NCI-H526 treated with DMSO at 0.1 percent for 48 hours (cell line): Measurements from ENCODE around the gene CACNA2D1.
A peak's percentile ranks its signal among the peaks of the same experiment; 100 is the strongest.
"Not testable (repeated sequence)": the region's sequence is repeated elsewhere in the genome, so short reads cannot be mapped to it uniquely, and the experiment has no call there.

Experiments
- DNase-seq: peaks from one replicate; lab custom pipeline; 2025; lab: John Stamatoyannopoulos, UW

CACNA2D1 gene

DNA sequence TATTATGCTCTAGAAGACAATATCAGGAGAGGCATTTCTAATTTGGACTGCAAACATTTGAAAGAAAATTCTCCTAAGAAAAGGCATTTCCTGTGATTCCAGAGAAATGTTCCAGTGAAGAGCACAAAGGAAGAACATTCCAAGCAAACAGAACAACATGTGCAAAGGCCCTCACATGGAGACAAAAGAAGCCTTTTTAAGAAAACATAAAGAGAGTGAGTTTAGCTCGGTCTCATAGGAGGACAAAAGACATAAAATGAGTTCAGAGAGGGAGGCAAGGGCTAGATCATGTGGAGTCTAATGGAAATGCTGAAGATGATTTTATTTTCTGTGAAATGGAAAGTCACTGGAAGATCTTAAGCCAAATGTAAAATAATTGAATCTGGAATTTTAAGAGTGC lies 404.0 kb downstream of the CACNA2D1 start:
- no peak for DNase-seq

DNA sequence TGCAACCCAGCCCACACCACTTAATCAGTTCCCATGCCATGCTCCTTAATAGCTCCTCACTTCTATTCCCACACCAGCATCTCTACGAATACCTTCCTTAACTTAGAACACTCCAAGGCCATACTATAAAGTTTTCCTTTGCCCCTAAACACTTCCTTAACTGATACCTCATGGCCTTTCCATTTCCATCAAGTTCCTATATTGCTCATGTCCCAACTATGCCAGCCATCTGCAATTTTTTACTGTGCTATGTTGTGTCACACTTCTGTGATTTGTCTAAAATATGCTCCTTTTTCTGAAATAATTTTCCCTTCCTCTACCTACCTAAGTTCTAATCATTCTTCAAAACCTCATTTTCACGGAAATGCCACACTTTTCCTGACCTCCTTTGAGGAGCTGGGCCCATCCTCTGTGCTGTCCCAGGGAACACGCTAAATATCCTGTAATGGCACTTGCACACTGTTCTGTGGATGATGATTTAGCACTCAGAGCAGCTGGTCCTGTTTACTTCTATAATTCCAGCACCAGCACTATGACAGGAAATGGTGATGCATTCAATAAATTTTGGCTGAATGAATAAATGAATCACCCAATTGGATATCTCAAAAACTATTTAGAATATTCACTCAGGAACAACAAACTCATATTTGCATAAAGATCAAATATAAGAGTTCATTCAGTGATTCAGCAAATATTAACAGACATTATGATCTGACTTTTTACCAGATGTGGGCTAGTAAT lies 407.3 kb downstream of the CACNA2D1 start:
- DNase-seq, result no peak

DNA sequence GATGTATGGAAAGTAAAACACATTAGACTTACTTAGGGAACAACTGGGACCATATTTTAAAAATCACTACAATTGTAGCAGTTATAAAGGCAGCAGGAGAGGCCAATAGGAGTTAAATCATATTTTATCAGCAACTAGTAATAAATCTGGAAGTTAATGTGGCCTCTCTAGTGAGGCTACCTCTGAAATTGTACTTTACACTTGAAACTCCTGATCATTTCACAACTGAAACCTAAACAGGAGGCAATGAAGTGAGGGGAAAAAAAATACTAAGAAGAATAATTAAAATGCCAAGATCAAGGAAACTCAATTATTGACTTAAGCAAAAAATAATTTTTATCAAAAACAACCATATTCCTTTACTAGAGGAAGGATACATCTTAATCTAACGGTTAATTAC lies 408.1 kb downstream of the CACNA2D1 start:
- no peak for DNase-seq

DNA sequence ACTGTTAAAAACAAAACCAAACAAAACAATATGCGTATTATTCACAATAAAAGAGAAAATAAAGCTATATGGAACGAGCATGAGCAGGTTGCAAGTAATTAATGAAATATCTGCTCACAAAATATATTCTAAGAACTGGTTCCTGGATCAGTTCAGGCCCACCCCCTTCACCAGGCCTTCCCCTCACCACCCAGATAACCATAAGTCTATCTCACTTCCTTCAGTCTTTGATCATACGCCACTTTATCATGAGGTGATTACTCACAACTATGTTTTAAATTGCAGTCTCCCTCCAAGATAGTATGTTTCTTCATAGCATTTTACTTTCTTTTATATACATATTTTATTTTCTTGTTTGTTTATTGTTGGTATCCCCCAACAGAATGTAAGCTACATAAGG lies 410.7 kb downstream of the CACNA2D1 start:
- no peak for DNase-seq

DNA sequence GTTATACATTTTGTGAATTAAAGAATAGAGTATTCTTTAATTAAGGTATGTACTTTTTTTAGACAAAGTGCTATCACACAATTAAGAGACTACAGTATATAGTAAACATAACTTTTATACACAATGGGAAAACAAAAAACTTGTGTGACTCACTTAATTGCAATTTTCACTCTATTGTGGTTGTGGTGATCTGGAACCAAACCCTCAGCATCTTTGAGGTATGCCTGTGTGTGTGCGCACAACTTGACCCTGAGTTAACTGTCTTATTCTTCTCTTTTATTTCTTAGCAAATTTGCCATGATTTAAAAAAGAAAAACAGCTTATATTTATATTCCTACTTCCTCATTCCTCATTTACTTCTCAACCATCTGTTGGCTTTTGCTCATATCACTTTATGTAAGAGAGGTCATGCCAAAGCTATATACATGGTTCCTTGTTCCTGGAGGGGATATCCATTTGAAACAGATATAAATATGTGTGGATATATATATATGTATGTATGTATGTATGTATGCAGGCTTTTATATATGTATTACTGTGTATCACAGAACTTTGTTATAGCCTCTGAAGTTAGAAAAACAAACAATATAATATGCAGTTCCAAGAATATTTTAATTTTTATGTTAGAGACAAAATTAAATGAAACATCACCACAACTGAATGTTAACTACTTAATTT lies 414.2 kb downstream of the CACNA2D1 start:
- no peak for DNase-seq

DNA sequence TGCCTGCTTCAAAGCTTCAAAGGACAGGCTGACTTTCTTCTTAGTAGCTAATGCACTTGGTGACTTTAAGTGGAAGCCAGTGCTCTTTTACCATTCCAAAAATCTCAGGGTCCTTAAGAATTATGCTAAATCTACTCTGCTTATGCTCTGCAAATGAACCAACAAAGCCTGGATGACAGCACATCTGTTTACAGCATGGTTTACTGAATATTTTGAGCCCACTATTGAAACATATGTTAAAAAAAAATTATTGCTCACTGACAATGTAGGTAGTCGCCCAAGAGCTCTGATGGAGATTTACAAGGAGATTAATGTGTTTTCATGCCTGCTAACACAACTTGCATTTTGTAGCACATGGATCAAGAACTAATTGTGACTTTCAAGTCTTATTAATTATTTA lies 415.5 kb downstream of the CACNA2D1 start:
- DNase-seq, result no peak

DNA sequence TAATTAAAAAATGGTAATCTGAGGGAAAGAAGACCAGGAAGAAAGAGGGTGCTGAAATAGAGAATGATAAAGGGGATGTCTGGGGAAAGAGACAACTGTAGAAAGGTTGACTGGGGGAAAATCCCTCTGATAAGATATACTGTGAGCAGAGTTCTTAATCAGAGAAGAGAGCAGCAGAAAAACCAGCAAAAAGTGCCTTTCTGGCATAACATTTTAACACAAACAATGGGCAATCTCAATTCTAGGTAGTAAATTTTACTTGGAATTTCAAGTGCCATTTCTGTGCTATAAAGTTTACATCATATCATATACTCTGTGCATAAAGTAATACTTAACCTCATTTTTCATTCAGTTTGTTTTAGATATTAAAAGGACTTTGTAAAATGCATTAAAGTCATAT lies 421.9 kb downstream of the CACNA2D1 start:
- DNase-seq, result no peak

DNA sequence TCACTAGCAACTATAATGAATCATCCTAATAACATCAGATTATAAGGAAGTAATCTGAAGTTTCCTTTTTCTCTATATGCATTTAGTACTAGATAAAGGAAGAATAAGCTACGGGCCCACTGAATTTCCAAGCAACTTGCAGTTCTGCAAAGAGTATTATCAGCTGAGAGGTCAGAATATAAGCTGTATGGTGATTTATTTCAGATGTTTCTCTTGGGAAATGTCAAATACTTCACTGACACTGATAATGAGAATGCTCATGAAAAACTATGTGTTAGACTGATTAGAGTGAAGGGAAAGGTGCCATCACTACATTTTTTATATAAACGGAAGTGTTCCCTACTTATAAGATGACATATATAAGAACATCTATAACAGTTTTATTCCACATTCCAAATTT lies 422.5 kb downstream of the CACNA2D1 start:
- no peak for DNase-seq

DNA sequence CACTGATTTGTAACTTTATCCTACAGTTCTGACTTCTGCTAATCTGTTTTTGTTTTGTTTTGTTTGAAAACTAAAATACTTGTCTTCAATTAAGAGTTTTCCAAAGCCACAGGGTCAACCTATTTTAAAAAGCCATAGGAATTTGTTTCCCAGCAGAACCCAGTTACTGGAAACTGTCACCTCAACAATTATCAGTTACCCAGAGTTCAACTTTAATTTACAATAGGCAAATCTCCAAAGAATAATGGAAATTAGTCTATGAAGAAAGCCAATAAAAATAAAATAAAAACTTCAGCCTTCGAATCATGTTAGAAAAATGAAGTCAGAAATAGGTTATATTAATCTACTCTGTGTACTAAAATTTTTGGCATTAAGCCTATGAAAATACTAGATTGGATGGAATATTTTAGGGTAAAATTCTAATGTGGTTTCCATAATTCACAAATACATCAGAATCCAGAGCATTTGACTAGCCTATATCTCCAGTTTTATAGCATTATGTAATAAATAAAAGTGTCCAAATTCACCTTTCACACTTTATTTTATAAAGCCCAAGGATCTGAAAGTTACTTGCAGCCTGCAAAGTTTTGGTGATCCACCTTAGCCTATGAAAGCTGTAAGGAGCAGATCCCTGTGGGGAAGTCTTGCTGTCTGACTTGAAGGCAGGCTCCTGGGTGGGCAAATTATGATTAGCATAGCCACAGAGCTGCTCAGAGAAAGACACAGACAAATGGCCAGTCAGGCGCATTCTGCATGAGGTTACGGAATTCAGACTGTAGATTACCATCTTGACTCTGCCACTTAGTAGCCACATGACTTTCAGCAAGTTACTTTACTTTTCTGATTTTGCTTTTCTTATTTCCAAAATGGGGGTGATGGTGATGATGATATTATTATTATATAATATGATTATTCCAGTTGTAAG lies 423.8 kb downstream of the CACNA2D1 start:
- no peak for DNase-seq

DNA sequence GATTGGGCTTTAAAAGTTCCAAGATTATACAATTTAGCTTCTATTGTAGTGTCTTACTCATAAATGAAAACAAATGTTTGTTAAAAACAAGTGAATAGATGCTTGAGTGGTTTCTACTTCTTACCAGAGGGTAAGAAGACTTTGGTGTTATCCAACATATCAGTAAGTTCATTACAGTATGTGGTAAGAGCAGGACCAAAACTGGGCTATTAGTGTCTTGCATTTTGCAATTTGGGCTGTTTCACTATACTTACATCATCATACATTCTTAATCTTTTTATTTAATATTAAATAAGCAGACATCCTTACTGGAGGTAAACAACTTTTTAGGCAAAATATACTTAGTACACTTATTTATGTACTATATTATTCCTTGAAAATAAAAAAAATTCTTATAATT lies 425.4 kb downstream of the CACNA2D1 start:
- no peak for DNase-seq

DNA sequence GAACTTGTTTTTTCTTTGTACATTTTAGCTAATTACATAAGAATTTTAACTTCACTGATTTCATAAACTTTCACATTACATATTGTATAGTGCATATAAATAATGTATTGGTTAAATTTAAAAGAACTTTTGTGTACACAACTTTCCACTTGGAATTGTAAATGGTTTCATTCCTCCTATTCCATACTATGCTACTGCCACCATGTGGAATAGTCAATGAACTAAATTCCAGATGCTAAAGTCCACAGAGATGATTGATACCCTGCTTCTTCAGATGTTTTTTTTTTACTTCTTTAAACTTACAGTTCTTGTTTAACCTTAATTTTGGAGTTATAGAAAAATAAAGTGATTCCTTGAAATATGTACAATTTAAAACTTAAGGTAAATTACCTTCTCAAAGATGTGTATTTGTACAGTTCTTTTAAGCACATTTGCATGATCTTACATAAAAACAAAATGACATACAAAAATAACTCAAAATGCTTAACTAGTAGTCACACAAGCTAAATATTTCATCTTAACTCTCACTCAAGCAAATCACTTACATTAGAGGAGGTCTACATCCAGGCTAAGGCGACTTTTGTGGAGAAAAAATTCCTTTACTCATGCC lies 426.1 kb downstream of the CACNA2D1 start:
- DNase-seq, result peak; percentile 25

DNA sequence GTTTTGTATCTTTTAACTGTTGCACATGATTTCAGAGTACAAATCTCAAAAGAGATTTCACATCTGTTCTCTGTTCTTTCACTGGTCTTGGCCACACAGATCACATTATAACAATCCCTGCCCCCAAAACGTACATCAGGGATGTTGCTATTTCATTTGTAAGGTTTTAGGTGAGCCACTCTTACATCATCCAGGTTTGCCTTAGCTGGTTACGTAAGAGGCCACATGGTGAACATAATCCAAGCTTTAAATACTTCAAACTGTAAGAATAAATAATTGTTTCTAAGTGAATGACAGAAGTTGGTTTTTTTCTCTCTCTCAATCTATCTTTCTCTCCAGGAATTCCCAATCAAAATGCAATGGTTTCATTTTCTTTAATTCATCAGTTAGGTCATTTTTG lies 427.8 kb downstream of the CACNA2D1 start:
- no peak for DNase-seq

DNA sequence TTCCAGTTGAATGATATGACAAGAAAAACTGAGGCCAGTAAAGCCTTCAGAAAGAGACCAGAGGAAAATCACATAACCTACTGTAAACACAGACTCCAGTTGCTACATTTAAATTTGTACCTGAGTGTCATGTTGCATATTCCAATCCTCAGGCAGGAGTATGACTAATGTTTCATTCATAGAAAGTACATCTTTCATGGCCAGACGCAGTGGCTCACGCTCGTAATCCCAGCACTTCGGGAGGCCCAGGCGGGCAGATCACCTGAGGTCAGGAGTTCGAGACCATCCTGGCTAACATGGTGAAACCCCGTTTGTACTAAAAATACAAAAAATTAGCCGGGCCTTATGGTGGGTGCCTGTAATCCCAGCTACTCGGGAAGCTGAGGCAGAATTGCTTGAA lies 429.0 kb downstream of the CACNA2D1 start:
- not testable (repeated sequence) for DNase-seq

DNA sequence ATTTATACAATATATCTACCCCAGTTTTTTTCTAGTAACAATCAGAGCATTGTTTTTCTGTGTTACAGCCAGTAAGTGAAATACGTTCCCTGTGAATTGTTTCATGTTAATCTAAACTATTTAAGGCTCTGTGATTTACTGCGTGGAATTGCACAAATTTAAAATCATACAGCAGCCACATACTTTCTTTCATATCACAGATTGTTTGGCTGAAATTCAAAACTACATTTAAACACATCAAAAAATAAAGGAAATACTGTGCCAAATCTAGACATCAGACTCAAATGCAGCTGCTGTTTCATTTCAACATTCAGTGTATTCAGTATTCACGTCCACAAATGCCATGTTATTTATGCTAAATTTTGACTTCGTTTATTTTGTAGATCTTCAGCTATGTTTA lies 431.1 kb downstream of the CACNA2D1 start:
- no peak for DNase-seq

DNA sequence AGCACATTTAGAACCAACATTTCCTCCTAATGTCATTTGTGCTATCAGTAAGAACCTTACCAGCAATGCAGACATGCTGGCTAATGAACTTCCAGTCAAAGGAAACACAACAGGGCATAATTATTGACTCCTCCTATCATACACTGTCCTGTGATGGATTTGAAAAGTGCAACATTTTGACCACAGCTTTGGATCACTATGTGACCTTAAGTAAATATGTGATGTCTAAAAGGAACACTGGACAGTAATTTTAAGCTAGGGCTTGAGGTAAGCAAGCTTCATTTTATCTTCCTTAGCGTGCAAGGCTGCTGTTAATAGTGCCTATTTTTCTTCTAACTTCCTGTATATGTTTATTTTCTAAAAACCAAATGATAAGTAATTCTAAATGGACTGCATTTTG lies 433.2 kb downstream of the CACNA2D1 start:
- no peak for DNase-seq

DNA sequence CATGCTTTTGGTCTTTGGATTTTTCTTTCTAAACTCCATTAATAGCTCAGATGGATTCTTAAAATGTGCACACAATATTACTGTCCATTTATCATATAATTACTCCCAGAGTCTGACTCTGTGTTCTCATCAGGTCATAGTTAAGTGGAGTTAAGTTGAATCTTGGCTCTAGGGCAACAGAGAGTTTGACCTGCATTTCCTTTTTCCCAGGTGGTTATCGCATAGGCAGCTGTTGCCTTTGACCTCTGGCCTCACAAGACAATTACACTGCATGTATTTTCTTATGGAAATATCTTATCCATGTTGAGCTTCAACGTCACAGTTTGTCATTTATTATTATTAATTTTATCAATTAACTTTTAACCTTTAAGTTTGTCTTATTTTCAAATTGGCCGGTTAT lies 436.3 kb downstream of the CACNA2D1 start:
- no peak for DNase-seq

DNA sequence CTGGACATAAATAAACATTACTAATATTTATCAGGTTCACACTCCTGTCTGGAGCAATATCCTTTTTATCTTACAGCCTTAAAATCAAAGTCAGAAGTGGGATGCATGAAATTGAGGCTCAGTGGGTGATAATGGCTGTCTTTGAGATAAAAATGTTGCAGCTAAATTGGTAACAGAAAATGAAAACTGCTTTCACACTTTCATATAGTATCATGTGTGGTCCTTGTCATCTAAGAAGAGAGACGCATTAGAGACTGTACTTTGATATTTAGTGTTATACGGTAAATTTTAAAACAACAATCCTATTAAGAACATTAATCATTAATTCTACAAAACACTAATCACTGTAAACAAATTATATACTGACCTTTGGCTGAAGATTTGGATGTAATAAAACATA lies 438.5 kb downstream of the CACNA2D1 start:
- no peak for DNase-seq

DNA sequence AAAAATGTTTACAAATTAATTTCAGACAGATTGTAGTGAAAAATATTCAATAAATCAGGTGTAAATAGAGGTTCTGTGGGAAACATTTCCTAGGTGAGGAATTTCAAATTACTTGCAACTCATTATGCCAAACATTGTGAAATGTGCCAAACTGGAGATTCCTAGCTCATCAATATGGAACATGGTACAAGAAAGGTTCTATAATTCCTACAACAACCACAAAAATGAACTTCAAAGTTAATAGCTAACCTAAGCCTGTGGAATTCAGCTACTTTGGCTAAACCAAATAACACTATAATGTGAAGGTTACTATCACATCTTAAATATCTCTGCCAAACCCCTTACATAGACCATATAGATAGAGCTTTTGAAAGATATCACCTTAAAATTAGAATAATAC lies 450.4 kb downstream of the CACNA2D1 start:
- DNase-seq, result no peak

DNA sequence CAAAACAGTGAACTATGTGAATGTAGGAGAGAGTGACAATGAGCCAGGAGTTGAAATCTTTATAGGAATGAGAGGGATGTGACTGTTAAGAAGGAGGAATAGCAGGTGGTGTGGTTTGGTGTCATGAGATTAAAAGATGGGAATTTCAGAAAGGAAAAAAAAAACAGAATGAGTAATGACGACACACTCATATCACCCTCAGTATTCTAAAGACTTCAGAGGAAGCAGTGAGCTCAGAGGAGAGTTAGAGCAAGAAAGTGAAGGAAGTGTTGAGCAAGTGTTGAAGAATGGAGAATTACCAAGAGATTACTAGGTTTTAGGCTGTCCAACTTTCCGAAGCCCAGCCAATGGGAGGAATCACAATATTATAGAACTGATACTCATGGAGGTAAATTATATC lies 453.2 kb downstream of the CACNA2D1 start:
- no peak for DNase-seq

DNA sequence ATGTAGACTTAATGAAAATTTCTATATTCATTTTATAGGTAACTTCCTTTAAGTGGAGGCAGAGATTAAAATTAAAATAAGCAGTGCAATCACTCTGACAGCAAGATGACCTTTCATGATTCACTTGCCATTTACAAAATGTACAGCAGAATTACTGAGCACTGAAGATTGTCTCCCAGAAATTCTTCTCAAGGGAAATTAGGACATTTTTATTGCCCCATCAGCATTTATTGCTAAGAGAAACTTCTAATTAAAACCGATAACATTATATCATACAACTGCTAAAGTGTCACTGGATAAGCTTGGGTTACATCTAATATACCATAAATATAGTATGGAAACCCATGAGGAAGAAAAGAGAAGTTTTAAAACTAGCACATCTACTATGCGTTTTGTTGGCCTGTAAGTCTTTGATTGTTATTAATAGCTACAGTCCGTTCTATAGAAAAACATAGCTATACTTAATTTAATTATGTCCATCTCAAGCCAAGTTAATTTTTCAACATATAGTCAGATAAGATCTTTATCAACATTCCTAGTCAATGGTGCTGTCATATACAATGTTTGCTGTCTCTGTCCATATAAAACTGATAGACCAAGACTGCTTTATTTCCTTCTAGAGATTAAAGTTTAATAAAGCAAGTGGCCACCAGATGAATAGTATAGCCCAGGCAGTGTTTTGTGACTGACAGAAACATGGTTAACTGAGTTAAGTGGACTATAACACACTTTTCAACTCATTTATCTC lies 456.7 kb downstream of the CACNA2D1 start:
- no peak for DNase-seq

DNA sequence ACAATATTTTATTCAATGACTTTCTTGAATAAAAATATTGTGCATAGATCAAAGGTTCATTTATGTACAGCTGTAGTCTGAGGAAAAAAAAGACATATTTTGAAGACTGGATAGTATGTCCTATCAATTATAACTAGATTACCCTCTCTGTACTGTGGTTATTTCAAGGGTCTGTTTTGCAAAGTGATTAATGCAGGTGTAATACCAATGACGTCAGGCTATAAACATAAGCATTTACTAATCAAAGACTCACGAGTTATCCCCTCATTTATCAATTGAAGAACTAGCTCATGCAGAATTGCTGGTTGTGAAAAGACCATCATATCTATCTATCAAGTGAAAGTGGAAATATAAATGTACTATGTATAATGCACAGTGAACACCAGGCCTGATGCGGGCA lies 460.2 kb downstream of the CACNA2D1 start:
- DNase-seq, result no peak

DNA sequence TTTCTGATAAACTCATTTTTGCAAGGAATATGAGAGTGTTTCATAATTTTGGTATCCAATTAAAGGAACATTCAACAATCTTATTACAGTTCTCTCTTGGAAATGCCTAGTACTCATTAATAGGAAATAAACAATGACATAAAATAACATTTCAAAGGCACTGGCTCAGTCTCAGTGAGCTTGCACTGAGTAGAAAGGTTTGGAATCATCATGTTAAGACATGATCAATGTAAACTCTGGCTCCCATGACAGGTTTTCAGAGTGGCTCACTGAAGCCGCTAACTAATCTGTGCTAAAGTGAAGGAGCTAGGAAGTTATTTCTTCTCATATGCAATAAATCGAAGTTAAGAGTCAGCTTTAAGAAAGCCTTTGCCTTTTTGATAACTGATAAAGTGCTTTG lies 470.5 kb downstream of the CACNA2D1 start:
- DNase-seq, result no peak
